Adrenal gland (tissue), 12 donors: ENCODE results near the gene VWF. TPM values are rescaled to one million over a fixed set of nuclear protein-coding genes. Genes with fewer than 3 reads are reported as not detected.

ENCODE experiments used
- DNase-seq, 7 donors: peaks; one replicate each; pipeline ENCODE4 v3.0.0-alpha.2; 2019 to 2020
- H3K27ac ChIP-seq, 5 donors: fragments of 200-600 bp; sonication (generic) in 4 of 5; 1 replicate in 3 of 5; 2 replicates in 2 of 5; pipeline versions ENCODE4 v1.5.1 to v1.8.0; 2016 to 2020; ENCODE audit warnings: mild to moderate bottlenecking in 1 of 5
- H3K27me3 ChIP-seq: fragments of 200-600 bp; 2 replicates; pipeline ENCODE4 v1.8.0; 2021
- H3K36me3 ChIP-seq, 2 donors: fragments of 200-600 bp; replicated peaks in 1 of 2; 1 replicate in 1 of 2; 2 replicates in 1 of 2; pipeline versions ENCODE4 v1.5.1 to v1.8.0; 2018 to 2022
- H3K4me1 ChIP-seq, 2 donors: fragments of 200-600 bp; replicated peaks in 1 of 2; 1 replicate in 1 of 2; 2 replicates in 1 of 2; pipeline versions ENCODE4 v1.5.1 to v1.8.0; 2018 to 2021
- H3K4me3 ChIP-seq, 4 donors: fragments of 200-600 bp; sonication (generic) in 3 of 4; one replicate each; pipeline ENCODE4 v1.5.1; 2016 to 2018
- H3K9me3 ChIP-seq, 3 donors: fragments of 200-600 bp; sonication (generic) in 1 of 3; replicated peaks in 1 of 3; 1 replicate in 2 of 3; 2 replicates in 1 of 3; pipeline versions ENCODE4 v1.5.1 to v1.8.0; 2016 to 2021
- POLR2A ChIP-seq, 2 donors: fragments of 450-650 bp; IDR thresholded peaks; one replicate each; pipeline ENCODE4 v1.6.1; 2017; ENCODE audit warnings: antibody characterized with exemption in 2 of 2, mild to moderate bottlenecking in 2 of 2, moderate library complexity in 1 of 2
- WGBS, 4 donors: extraction: QIAGEN DNeasy Blood & Tissue Kit in 2 of 4; methylation state at CpG; one replicate each; pipeline versions ENCODE4 v1.1.5 to v1.1.7; 2013 to 2017; 5-methylcytosine and 5-hydroxymethylcytosine counted together
- intact Hi-C, 2 donors: fragments of 100-400 bp; cut with DNase I; formaldehyde crosslinking; loops; one replicate each; pipeline versions ENCODE4 v1.14.1 to v1.15.0; 2022 to 2023
- polyA plus RNA-seq, 3 donors: library from polyadenylated mRNA; stranded (reverse); fragments of 200-250 nt in 2 of 3; fragments of 350-450 nt in 1 of 3; fragmentation: Illumina TruSeq in 1 of 3; extraction: RNeasy Lipid Tissue Mini Kit (QIAGEN cat#74804) in 1 of 3; gene quantifications; one replicate each; pipeline ENCODE4 v1.2.3, GENCODE V29; 2013 to 2014
- total RNA-seq, 9 donors: library from RNA; depleted of rRNA in 4 of 9; stranded (reverse); fragments of >200 nt in 4 of 9; fragments of 120-200 nt in 1 of 9; fragmentation: NEBNext Ultra II Directional in 1 of 9; extraction: Animal tissue kit (Norgen Biotek cat#: 25700) in 1 of 9; gene quantifications; one replicate each; pipeline versions ENCODE4 v1.1.0 to v1.2.4, GENCODE V29; 2013 to 2023
- TF ChIP-seq, protein P1 (sequence below), 6 experiments: fragments of 450-650 bp in 4 of 6; fragments of 200-600 bp in 2 of 6; sonication (generic) in 1 of 6; IDR thresholded peaks; 1 replicate in 5 of 6; 2 replicates in 1 of 6; pipeline versions ENCODE4 v1.5.1 to v1.8.0; 2016 to 2021; ENCODE audit warnings: antibody characterized with exemption in 6 of 6, mild to moderate bottlenecking in 2 of 6, moderate library complexity in 1 of 6
- donor health status: healthy with polysubstance abuse.
- donor health status: Bipolar disorder and iron deficiency.
- donor health status: DM: yes; HTN: yes; CAD: no.
- donor health status: DM: no; HTN: no; CAD: no.
- donor health status: DM: no; HTN: no; CAD: no.
- donor health status: DM: yes; HTN: yes; CAD: no.

VWF gene
- total and polyA plus RNA-seq, 12 donors = 2.0 to 60.1 (median 36.2) TPM

DNA sequence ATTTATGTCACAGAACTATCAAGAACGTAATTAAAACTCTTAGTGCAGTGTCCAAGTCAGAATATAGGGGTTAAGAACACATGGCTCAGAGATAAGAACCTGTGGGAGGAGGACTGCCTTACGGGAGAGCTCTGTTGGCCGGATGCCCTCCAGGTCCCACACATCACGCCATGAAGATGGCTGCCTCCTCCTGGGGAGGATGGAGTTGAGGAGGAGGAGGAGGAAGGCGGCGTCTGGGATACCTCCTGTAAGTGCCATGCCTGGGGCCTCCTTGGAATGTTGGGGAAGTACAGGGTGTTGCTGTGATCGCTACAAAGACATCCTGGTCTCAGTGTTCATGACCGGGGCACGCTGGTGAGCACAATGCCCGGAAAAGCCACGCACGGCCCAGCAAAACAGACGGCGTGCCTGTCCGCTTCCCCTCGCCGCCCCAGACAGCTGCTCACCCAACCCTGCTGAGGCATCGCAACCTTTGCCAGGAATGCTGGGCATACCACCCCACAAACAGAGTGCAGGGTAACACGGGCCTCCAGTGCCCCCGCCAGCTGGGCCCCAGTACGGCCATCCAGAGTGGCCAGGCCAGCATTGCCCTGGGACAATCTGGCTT is 47.0 kb upstream of the VWF start:
- peak; percentile 36 to 83 (median 56) for DNase-seq
- Histone ChIP-seq H3K4me1 (peaks cover 18 to 23% of the 10 kb centered on the region in 2 donors), H3K4me3 (no peak overlapping the region), H3K9me3 (no peaks in the 10 kb centered on the region), H3K27me3 (no peaks in the 10 kb centered on the region), H3K27ac (peak overlapping the region in 3 of 5 donors; percentile 21 to 75 (median 52)), H3K36me3 (no peaks in the 10 kb centered on the region)
- 57 to 85% (median 77%) methylated on average over 4 to 21 of the region's 21 CpGs for WGBS, 4 donors
- TF ChIP-seq, protein P1, sequence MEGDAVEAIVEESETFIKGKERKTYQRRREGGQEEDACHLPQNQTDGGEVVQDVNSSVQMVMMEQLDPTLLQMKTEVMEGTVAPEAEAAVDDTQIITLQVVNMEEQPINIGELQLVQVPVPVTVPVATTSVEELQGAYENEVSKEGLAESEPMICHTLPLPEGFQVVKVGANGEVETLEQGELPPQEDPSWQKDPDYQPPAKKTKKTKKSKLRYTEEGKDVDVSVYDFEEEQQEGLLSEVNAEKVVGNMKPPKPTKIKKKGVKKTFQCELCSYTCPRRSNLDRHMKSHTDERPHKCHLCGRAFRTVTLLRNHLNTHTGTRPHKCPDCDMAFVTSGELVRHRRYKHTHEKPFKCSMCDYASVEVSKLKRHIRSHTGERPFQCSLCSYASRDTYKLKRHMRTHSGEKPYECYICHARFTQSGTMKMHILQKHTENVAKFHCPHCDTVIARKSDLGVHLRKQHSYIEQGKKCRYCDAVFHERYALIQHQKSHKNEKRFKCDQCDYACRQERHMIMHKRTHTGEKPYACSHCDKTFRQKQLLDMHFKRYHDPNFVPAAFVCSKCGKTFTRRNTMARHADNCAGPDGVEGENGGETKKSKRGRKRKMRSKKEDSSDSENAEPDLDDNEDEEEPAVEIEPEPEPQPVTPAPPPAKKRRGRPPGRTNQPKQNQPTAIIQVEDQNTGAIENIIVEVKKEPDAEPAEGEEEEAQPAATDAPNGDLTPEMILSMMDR (IDR thresholded peaks at IDR 0.05) = no peak
- TF ChIP-seq POLR2A (IDR thresholded peaks at IDR 0.05) = no peak
- intact Hi-C loops = no loop called here

DNA sequence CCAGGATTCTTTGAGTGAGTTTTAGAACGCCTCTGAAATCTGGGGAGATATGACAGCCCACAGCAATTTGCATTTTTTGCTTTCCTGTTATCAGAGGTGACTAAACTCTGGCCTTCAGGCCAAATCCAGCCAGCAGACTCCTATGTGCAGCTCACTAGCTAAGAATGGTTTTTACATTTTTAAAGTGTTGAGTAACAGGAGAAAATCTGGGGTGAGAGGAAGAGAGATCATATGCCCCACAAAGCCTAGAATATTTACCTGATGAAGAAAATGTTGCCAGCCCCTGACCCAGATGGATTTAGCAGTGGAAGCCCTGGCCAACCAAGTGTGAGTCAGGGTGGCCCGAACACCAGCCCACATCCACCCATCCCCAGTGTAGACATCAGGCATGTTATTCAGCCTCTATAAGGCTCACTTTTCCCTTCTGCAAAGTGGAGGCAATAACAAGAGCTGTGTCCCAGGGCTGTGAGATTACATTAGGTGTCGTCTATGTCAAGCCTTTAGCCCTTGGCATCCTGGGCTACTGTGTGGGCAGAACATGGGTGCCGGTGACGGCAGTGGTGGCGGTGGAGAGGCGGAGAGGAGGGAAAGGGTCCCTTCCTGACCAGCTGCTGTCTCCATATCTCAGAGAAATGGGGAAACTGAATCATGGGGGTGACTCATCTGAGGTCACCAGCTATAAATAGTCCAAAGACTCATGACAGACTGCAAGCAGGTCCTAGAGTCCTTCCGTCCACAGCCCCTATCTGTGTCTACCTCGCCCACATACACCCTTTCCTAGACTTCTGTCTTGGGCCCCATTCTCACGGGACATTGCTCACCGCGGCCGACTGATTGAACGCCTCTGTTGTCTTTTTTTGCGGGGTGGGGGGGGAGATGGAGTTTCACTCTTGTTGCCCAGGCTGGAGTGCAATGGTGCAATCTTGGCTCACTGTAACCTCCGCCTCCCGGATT is 43.1 kb upstream of the VWF start:
- peak; percentile 77 to 92 (median 89) for DNase-seq
- 25 to 34% (median 31%) methylated on average over 13 to 17 of the region's 17 CpGs for WGBS, 4 donors
- intact Hi-C loops = no loop called here

DNA sequence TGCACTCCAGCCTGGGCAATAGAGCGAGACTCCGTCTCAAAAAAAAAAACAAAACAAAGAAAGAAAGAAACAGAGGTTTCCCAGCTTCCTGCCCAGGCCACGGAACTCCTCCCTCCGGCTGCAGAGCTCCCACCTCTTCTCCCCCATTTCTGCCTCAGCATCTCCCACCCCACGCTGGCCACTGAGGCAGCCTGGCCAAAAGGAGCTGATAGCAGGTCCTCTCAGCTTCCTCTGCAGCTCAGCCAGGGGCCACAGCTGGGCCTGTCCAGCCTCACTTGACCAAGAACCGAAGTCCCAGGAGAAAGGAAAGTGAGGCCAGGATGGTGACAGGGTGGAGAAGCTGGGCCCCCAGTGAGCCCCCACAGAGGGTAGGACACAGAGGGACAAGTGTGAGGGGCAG is 42.3 kb upstream of the VWF start:
- H3K27ac ChIP-seq = peak overlapping the region; percentile 89 to 98 (median 98)
- H3K9me3 ChIP-seq = no peaks in the 10 kb centered on the region
- peaks cover 18 to 23% of the 10 kb centered on the region in 2 donors for H3K4me1 ChIP-seq
- DNase-seq = peak in 2 of 7 donors; percentile 16 to 28
- intact Hi-C loops = no loop called here
- WGBS, 4 donors = 76 to 83% (median 80%) methylated on average over 4 to 6 of the region's 6 CpGs
- no peaks in the 10 kb centered on the region for H3K36me3 ChIP-seq
- no peaks in the 10 kb centered on the region for H3K27me3 ChIP-seq
- TF ChIP-seq POLR2A (IDR thresholded peaks at IDR 0.05) = no peak
- TF ChIP-seq, protein P1 (IDR thresholded peaks at IDR 0.05) = no peak
- H3K4me3 ChIP-seq = no peak overlapping the region

More for the DNA sequence above, 43.1 kb upstream of the VWF start:
- H3K27me3 ChIP-seq = no peaks in the 10 kb centered on the region
- peak overlapping the region; percentile 89 to 98 (median 98) for H3K27ac ChIP-seq
- H3K36me3 ChIP-seq = no peaks in the 10 kb centered on the region
- H3K4me3 ChIP-seq = peak overlapping the region in 1 of 4 donors; percentile 22
- H3K9me3 ChIP-seq = no peaks in the 10 kb centered on the region
- peak; percentile 30 to 83 for TF ChIP-seq POLR2A (IDR thresholded peaks at IDR 0.05)
- TF ChIP-seq, protein P1 (IDR thresholded peaks at IDR 0.05) = no peak
- H3K4me1 ChIP-seq = peaks cover 18 to 23% of the 10 kb centered on the region in 2 donors

GRCh38 chr12:6165395-6165794 is 40.9 kb upstream of the VWF start:
- Histone ChIP-seq H3K27ac (no peak overlapping the region), H3K4me3 (no peak overlapping the region), H3K36me3 (no peaks in the 10 kb centered on the region), H3K4me1 (peaks cover 18 to 23% of the 10 kb centered on the region in 2 donors), H3K9me3 (no peaks in the 10 kb centered on the region), H3K27me3 (no peaks in the 10 kb centered on the region)
- intact Hi-C loops = no loop called here
- TF ChIP-seq, protein P1 (IDR thresholded peaks at IDR 0.05) = no peak
- no peak for TF ChIP-seq POLR2A (IDR thresholded peaks at IDR 0.05)
- DNase-seq = no peak
- 68 to 79% (median 71%) methylated on average over 2 of the region's 2 CpGs for WGBS, 4 donors
